Endothelial cell of umbilical vein (primary cell): ENCODE results near the gene JAKMIP1. TPM values are rescaled to one million over a fixed set of nuclear protein-coding genes. Genes with fewer than 3 reads are reported as not detected.

Experiments
- BruUV-seq: library from RNA; stranded (reverse); fragments of 400-500 nt; replicated peaks from 2 replicates; lab custom pipeline; 2021; lab: Mats Ljungman, UMichigan
- CTCF ChIA-PET: fragments of 300-600, 350-600 bp; sonication (Branson Sonifier 250); formaldehyde crosslinking; loops from one replicate; lab custom pipeline; 2021; ENCODE audit warnings: antibody characterized with exemption, inconsistent platforms; lab: Charles Lee
- POLR2A ChIA-PET: fragments of 300-600, 350-600 bp; sonication (Branson Sonifier 250); formaldehyde crosslinking; loops from one replicate; lab custom pipeline; 2021; ENCODE audit warnings: antibody characterized with exemption, inconsistent platforms; lab: Charles Lee
- DNase-seq: peaks from one replicate; pipeline ENCODE4 v3.0.0-alpha.2; 2011; ENCODE audit warnings: low read depth, low spot score
- FAIRE-seq: peaks from 2 replicates; lab custom pipeline; 2011; peaks lifted over from hg19 to GRCh38; lab: Jason Lieb, UNC
- H2AFZ ChIP-seq: 2 replicates; pipeline ENCODE4 v1.6.0; 2012; ENCODE audit warnings: low read depth, low read length, control low read depth, inconsistent platforms
- H3K27ac ChIP-seq: 2 replicates; pipeline ENCODE4 v1.5.1; 2011; ENCODE audit warnings: low read depth, mild to moderate bottlenecking, control low read depth, low read length, moderate library complexity; ENCODE audit not compliant: insufficient read depth
- H3K27me3 ChIP-seq, 2 experiments: 2 replicates each; pipeline versions ENCODE4 v1.6.0 to v1.6.1; 2011; ENCODE audit warnings: low read length in 2 of 2, mixed read lengths in 1 of 2; ENCODE audit not compliant: control insufficient read depth in 2 of 2, insufficient read depth in 2 of 2
- H3K36me3 ChIP-seq, 2 experiments: 2 replicates in 1 of 2; 3 replicates in 1 of 2; pipeline ENCODE4 v1.5.1; 2011; ENCODE audit warnings: low read length in 2 of 2, mild to moderate bottlenecking in 1 of 2, moderate library complexity in 1 of 2; ENCODE audit not compliant: control insufficient read depth in 2 of 2, insufficient read depth in 2 of 2; ENCODE audit errors: extremely low read depth in 1 of 2
- H3K4me1 ChIP-seq: 3 replicates; pipeline ENCODE4 v1.5.1; 2011; ENCODE audit warnings: mild to moderate bottlenecking, low read length; ENCODE audit not compliant: control insufficient read depth, insufficient read depth; ENCODE audit errors: extremely low read depth
- H3K4me2 ChIP-seq: 2 replicates; pipeline ENCODE4 v1.6.1; 2011; ENCODE audit warnings: low read length, control low read depth, mixed read lengths; ENCODE audit not compliant: insufficient read depth
- H3K4me3 ChIP-seq, 3 experiments: fragments of 200-600 bp in 1 of 3; sonication (generic), shearing (Covaris generic) in 1 of 3; replicated peaks in 1 of 3; 2 replicates each; pipeline ENCODE4 v1.5.1; 2011 to 2016; ENCODE audit warnings: control low read depth in 3 of 3, low read length in 3 of 3, mild to moderate bottlenecking in 2 of 3, inconsistent platforms in 1 of 3, low read depth in 1 of 3, moderate library complexity in 1 of 3; ENCODE audit not compliant: insufficient read depth in 1 of 3
- H3K79me2 ChIP-seq: 2 replicates; pipeline ENCODE4 v1.6.0; 2012; ENCODE audit warnings: low read length, inconsistent platforms; ENCODE audit not compliant: control insufficient read depth, insufficient read depth
- H3K9ac ChIP-seq: replicated peaks from 2 replicates; pipeline ENCODE3; 2011; ENCODE audit warnings: low read length, control low read depth; ENCODE audit not compliant: insufficient read depth; ENCODE audit errors: extremely low read depth
- H3K9me1 ChIP-seq: replicated peaks from 3 replicates; pipeline ENCODE4 v1.6.0; 2011; ENCODE audit warnings: mild to moderate bottlenecking, low read length; ENCODE audit not compliant: control insufficient read depth, insufficient read depth; ENCODE audit errors: extremely low read depth
- H3K9me3 ChIP-seq: replicated peaks from 2 replicates; pipeline ENCODE4 v1.5.1; 2012; ENCODE audit warnings: low read length, inconsistent platforms; ENCODE audit not compliant: control insufficient read depth, insufficient read depth
- H4K20me1 ChIP-seq: replicated peaks from 2 replicates; pipeline ENCODE3; 2011; ENCODE audit warnings: mild to moderate bottlenecking, low read length; ENCODE audit not compliant: control insufficient read depth, insufficient read depth; ENCODE audit errors: extremely low read depth
- EZH2 ChIP-seq: IDR thresholded peaks from 2 replicates; pipeline ENCODE4 v1.6.1; 2012; ENCODE audit warnings: borderline replicate concordance, low read depth, mild to moderate bottlenecking, moderate library complexity, low read length, inconsistent platforms; ENCODE audit not compliant: severe bottlenecking
- FOS ChIP-seq: IDR thresholded peaks from 2 replicates; pipeline ENCODE4 v1.6.1; 2011; ENCODE audit warnings: mild to moderate bottlenecking, low read length, moderate library complexity, borderline replicate concordance; ENCODE audit not compliant: insufficient read depth
- GATA2 ChIP-seq: IDR thresholded peaks from 2 replicates; pipeline ENCODE4 v1.7.0; 2011; ENCODE audit warnings: low read depth, mild to moderate bottlenecking, moderate library complexity, mixed read lengths, low read length; ENCODE audit not compliant: insufficient read length, insufficient read depth
- JUN ChIP-seq: IDR thresholded peaks from 2 replicates; pipeline ENCODE4 v1.6.1; 2011; ENCODE audit warnings: borderline replicate concordance, low read depth; ENCODE audit not compliant: insufficient read length, insufficient read depth
- MYC ChIP-seq: IDR thresholded peaks from one replicate; pipeline ENCODE4 v1.6.1; 2011; ENCODE audit warnings: mild to moderate bottlenecking, low read depth, low read length
- POLR2A ChIP-seq: IDR thresholded peaks from 2 replicates; pipeline ENCODE4 v1.6.1; 2012; ENCODE audit warnings: low read depth, mild to moderate bottlenecking, control low read depth, low read length
- POLR2AphosphoS5 ChIP-seq: IDR thresholded peaks from 2 replicates; pipeline ENCODE4 v1.6.1; 2012; ENCODE audit warnings: low read depth, mild to moderate bottlenecking, control low read depth, low read length, moderate library complexity; ENCODE audit not compliant: insufficient read depth
- dilution Hi-C: fragments of 300-500 bp; cut with MboI; formaldehyde crosslinking; loops from one replicate; pipeline ENCODE4 v1.15.0; 2019; ENCODE audit warnings: low sequenced_read_pairs; ENCODE audit not compliant: extremely low pct_ligation_motif_present
- intact Hi-C: fragments of 100-400 bp; cut with micrococcal nuclease; formaldehyde crosslinking; loops from one replicate; pipeline ENCODE4 v1.10.0; 2022
- polyA plus RNA-seq, 4 experiments: library from polyadenylated mRNA; depleted of rRNA in 3 of 4; stranded (reverse) in 3 of 4; unstranded in 1 of 4; fragments of >200 nt; gene quantifications; 2 replicates each; pipeline versions ENCODE4 v1.2.1 to v1.2.3, GENCODE V29; 2011 to 2012; ENCODE audit warnings: missing spikeins in 1 of 4
- total RNA-seq: library from RNA; stranded (reverse); gene quantifications from 2 replicates; pipeline ENCODE4 v1.2.3, GENCODE V29; 2021
- TF ChIP-seq, protein P1 (sequence below), 2 donors: IDR thresholded peaks; 1 replicate in 1 of 2; 2 replicates in 1 of 2; pipeline ENCODE4 v1.5.1; 2011; ENCODE audit warnings: low read length in 2 of 2, mild to moderate bottlenecking in 2 of 2, moderate library complexity in 2 of 2, control low read depth in 1 of 2, inconsistent platforms in 1 of 2, low read depth in 1 of 2; ENCODE audit not compliant: insufficient read depth in 1 of 2; ENCODE audit errors: extremely low read depth in 1 of 2
- TF ChIP-seq, protein P2 (sequence below): IDR thresholded peaks from 2 replicates; pipeline ENCODE4 v1.6.1; 2011; ENCODE audit not compliant: insufficient read depth, insufficient read length

Gene JAKMIP1
- total and polyA plus RNA-seq, 2 donors (not counting 3 experiments of a cell fraction or from before 2014, with no cell fraction given): not detected

DNA sequence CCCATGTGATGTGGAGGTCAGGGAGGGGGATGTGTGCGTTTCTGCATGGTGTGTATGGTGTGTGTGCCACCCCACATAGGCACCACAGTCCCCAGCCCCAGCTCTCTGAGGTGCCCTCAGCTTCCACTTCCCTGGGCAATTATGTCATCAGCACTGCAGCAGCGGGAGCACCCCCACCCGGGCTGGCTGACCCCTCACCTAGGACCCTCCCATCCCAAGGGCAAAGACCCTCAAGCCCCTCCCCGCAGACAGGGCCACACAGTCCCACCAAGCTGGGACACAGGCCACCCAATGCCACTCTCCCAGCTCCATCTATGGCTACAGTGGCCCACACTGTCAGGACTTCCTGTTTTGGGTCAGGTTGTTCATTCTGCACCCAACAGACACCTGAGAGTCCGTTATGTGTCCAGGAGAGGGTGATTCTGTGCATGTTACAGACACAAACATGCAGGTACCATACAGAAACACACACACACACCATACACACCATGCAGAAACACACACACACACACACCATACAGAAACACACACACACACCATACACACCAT is 75.2 kb downstream of the JAKMIP1 start:
- BruUV-seq: no TSS peak
- H3K9me1 ChIP-seq: no peaks in the 10 kb centered on the region
- CTCF ChIA-PET: no interaction called here
- peaks cover 4% of the 10 kb centered on the region for H3K9me3 ChIP-seq
- H3K9ac ChIP-seq: no peak overlapping the region
- dilution Hi-C loops (no loop called here), intact Hi-C loops (no loop called here)
- POLR2A ChIA-PET: no interaction called here
- no peaks in the 10 kb centered on the region for H3K27me3 ChIP-seq
- no peak overlapping the region for H3K4me2 ChIP-seq
- H3K4me3 ChIP-seq: no peak overlapping the region
- H4K20me1 ChIP-seq: no peaks in the 10 kb centered on the region
- H3K36me3 ChIP-seq: no peaks in the 10 kb centered on the region
- TF ChIP-seq, protein P1, sequence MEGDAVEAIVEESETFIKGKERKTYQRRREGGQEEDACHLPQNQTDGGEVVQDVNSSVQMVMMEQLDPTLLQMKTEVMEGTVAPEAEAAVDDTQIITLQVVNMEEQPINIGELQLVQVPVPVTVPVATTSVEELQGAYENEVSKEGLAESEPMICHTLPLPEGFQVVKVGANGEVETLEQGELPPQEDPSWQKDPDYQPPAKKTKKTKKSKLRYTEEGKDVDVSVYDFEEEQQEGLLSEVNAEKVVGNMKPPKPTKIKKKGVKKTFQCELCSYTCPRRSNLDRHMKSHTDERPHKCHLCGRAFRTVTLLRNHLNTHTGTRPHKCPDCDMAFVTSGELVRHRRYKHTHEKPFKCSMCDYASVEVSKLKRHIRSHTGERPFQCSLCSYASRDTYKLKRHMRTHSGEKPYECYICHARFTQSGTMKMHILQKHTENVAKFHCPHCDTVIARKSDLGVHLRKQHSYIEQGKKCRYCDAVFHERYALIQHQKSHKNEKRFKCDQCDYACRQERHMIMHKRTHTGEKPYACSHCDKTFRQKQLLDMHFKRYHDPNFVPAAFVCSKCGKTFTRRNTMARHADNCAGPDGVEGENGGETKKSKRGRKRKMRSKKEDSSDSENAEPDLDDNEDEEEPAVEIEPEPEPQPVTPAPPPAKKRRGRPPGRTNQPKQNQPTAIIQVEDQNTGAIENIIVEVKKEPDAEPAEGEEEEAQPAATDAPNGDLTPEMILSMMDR (IDR thresholded peaks at IDR 0.05; ENCODE audit: extremely low read depth in 1 of 2, insufficient read depth in 1 of 2, low read depth in 1 of 2, low read length in 2 of 2): no peak
- DNase-seq (no peak), FAIRE-seq (no peak)
- H2AFZ ChIP-seq: no peak overlapping the region
- H3K4me1 ChIP-seq: no peaks in the 10 kb centered on the region
- no peaks in the 10 kb centered on the region for H3K79me2 ChIP-seq
- no peak overlapping the region for H3K27ac ChIP-seq

- CTCF ChIA-PET: no interaction called here
- dilution Hi-C loops (no loop called here), intact Hi-C loops (no loop called here)
- Histone ChIP-seq H3K4me3 (no peak overlapping the region), H3K27me3 (no peaks in the 10 kb centered on the region), H3K4me2 (no peak overlapping the region), H3K9me1 (no peaks in the 10 kb centered on the region), H2AFZ (no peak overlapping the region), H3K9me3 (peaks cover 4% of the 10 kb centered on the region), H3K36me3 (no peaks in the 10 kb centered on the region), H3K9ac (no peak overlapping the region), H3K4me1 (no peaks in the 10 kb centered on the region), H3K79me2 (no peaks in the 10 kb centered on the region), H3K27ac (no peak overlapping the region), H4K20me1 (no peaks in the 10 kb centered on the region)
- no peak for DNase-seq
- BruUV-seq: no TSS peak
- FAIRE-seq: no peak
- POLR2A ChIA-PET: no interaction called here
- TF ChIP-seq EZH2 (no peak), FOS (no peak), JUN (no peak), GATA2 (no peak), POLR2AphosphoS5 (no peak), MYC (no peak), POLR2A (no peak)
- TF ChIP-seq, protein P2, sequence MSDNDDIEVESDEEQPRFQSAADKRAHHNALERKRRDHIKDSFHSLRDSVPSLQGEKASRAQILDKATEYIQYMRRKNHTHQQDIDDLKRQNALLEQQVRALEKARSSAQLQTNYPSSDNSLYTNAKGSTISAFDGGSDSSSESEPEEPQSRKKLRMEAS: no peak
- TF ChIP-seq, protein P1 (IDR thresholded peaks at IDR 0.05; ENCODE audit: extremely low read depth in 1 of 2, insufficient read depth in 1 of 2, low read depth in 1 of 2, low read length in 2 of 2): no peak
These were observed 75.8 kb downstream of the JAKMIP1 start for GRCh38 chr4:6124386-6125102.
